22Rv1 (cell line): ENCODE data around the gene SSH3.

ENCODE experiments used
- ZFX ChIP-seq: fragments of 450-650 bp; IDR thresholded peaks from 2 replicates; pipeline ENCODE4 v1.6.1; 2017; ENCODE audit warnings: antibody characterized with exemption, borderline replicate concordance
- TF ChIP-seq, protein P1 (sequence below): fragments of 450-650 bp; IDR thresholded peaks from 2 replicates; pipeline ENCODE4 v1.5.1; 2017; ENCODE audit warnings: mild to moderate bottlenecking

GRCh38 chr11:67345247-67345919 lies 42.1 kb downstream of the SSH3 start:
- TF ChIP-seq, protein P1, sequence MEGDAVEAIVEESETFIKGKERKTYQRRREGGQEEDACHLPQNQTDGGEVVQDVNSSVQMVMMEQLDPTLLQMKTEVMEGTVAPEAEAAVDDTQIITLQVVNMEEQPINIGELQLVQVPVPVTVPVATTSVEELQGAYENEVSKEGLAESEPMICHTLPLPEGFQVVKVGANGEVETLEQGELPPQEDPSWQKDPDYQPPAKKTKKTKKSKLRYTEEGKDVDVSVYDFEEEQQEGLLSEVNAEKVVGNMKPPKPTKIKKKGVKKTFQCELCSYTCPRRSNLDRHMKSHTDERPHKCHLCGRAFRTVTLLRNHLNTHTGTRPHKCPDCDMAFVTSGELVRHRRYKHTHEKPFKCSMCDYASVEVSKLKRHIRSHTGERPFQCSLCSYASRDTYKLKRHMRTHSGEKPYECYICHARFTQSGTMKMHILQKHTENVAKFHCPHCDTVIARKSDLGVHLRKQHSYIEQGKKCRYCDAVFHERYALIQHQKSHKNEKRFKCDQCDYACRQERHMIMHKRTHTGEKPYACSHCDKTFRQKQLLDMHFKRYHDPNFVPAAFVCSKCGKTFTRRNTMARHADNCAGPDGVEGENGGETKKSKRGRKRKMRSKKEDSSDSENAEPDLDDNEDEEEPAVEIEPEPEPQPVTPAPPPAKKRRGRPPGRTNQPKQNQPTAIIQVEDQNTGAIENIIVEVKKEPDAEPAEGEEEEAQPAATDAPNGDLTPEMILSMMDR, result no peak
- TF ChIP-seq ZFX, result no peak
